HepG2 (cell line): ENCODE data around the gene ZFPL1. TPM values are rescaled to one million over a fixed set of nuclear protein-coding genes. Genes with fewer than 3 reads are reported as not detected.
A peak's percentile ranks its signal among the peaks of the same experiment; 100 is the strongest.

Experiments
- ATAC-seq: fragments of 200-7000 bp; cut with Tn5 transposase; 3 replicates; pipeline ENCODE4 v1.9.1; 2020; ENCODE audit warnings: mild to moderate bottlenecking, moderate library complexity
- BruUV-seq: library from RNA; stranded (reverse); fragments of 400-500 nt; replicated peaks from 2 replicates; lab custom pipeline; 2021; lab: Mats Ljungman, UMichigan
- CTCF ChIA-PET: fragments of 300-600 bp; formaldehyde crosslinking; extraction: SDS; loops from one replicate; lab custom pipeline; 2021; ENCODE audit warnings: low total read pairs, inconsistent platforms, low intra/inter-chr PET ratio; lab: Yijun Ruan, JAX
- POLR2A ChIA-PET: fragments of 350-600 bp; sonication (Branson Sonifier 250); formaldehyde crosslinking; loops from one replicate; lab custom pipeline; 2020; ENCODE audit warnings: antibody characterized with exemption, inconsistent platforms; lab: Yijun Ruan, JAX
- DNase-seq: peaks from one replicate; pipeline ENCODE4 v3.0.0-alpha.2; 2015; ENCODE audit warnings: low spot score
- FAIRE-seq: peaks from 3 replicates; lab custom pipeline; 2011; peaks lifted over from hg19 to GRCh38; lab: Jason Lieb, UNC
- H2AFZ ChIP-seq: one replicate; pipeline ENCODE4 v1.6.1; 2011; ENCODE audit warnings: low read length, inconsistent platforms
- H3K27ac ChIP-seq: fragments of 300-600 bp; 3 replicates; pipeline ENCODE4 v1.8.0; 2011; ENCODE audit warnings: mixed run types, mild to moderate bottlenecking, mixed read lengths, low read length, inconsistent platforms; ENCODE audit not compliant: insufficient read depth; ENCODE audit errors: extremely low read length
- H3K27me3 ChIP-seq, 2 experiments: fragments of 200-600 bp in 1 of 2; 2 replicates in 1 of 2; 3 replicates in 1 of 2; pipeline versions ENCODE4 v1.6.0 to v1.8.0; 2011; ENCODE audit warnings: low read length in 2 of 2, mild to moderate bottlenecking in 2 of 2, moderate library complexity in 2 of 2, inconsistent platforms in 1 of 2; ENCODE audit not compliant: insufficient read depth in 2 of 2, control insufficient read depth in 1 of 2
- H3K36me3 ChIP-seq, 2 experiments: fragments of 200-600 bp in 1 of 2; replicated peaks in 1 of 2; 2 replicates in 1 of 2; 3 replicates in 1 of 2; pipeline versions ENCODE4 v1.5.1 to v1.8.0; 2011; ENCODE audit warnings: low read length in 2 of 2, inconsistent platforms in 1 of 2; ENCODE audit not compliant: insufficient read depth in 2 of 2, control insufficient read depth in 1 of 2
- H3K4me1 ChIP-seq: 2 replicates; pipeline ENCODE4 v1.5.1; 2012; ENCODE audit warnings: low read length, inconsistent platforms; ENCODE audit not compliant: insufficient read depth
- H3K4me2 ChIP-seq: 2 replicates; pipeline ENCODE4 v1.6.0; 2011; ENCODE audit warnings: low read depth, low read length, inconsistent platforms
- H3K4me3 ChIP-seq, 3 experiments: fragments of 200-600 bp in 1 of 3; sonication (generic), shearing (Covaris generic) in 1 of 3; replicated peaks in 1 of 3; 2 replicates each; pipeline ENCODE4 v1.5.1; 2011 to 2016; ENCODE audit warnings: low read length in 3 of 3, inconsistent platforms in 2 of 3, low read depth in 2 of 3, mild to moderate bottlenecking in 2 of 3, control low read depth in 1 of 3, mixed read lengths in 1 of 3; ENCODE audit not compliant: insufficient read depth in 1 of 3
- H3K79me2 ChIP-seq: one replicate; pipeline ENCODE4 v1.6.1; 2011; ENCODE audit warnings: low read length, inconsistent platforms; ENCODE audit not compliant: insufficient read depth
- H3K9ac ChIP-seq: 2 replicates; pipeline ENCODE4 v1.6.0; 2011; ENCODE audit warnings: mild to moderate bottlenecking, low read depth, low read length, inconsistent platforms; ENCODE audit not compliant: insufficient read depth
- H3K9me3 ChIP-seq: 2 replicates; pipeline ENCODE4 v1.5.1; 2012; ENCODE audit warnings: mild to moderate bottlenecking, low read length
- H4K20me1 ChIP-seq: 2 replicates; pipeline ENCODE4 v1.6.0; 2011; ENCODE audit warnings: inconsistent platforms, mild to moderate bottlenecking, low read length, moderate library complexity; ENCODE audit not compliant: insufficient read depth
- DNMT1 ChIP-seq: sonication (generic); formaldehyde crosslinking; IDR thresholded peaks from 2 replicates; pipeline ENCODE4 v1.5.1; 2020; ENCODE audit warnings: mild to moderate bottlenecking, missing genetic modification reagents
- IKZF4 ChIP-seq: sonication (generic); formaldehyde crosslinking; IDR thresholded peaks from 2 replicates; pipeline ENCODE4 v1.5.1; 2020; ENCODE audit warnings: borderline replicate concordance, mild to moderate bottlenecking, low read depth, missing genetic modification reagents; ENCODE audit errors: not compliant biosample characterization
- KAT2B ChIP-seq: fragments of 150-350 bp; IDR thresholded peaks from 2 replicates; pipeline ENCODE4 v1.6.1; 2014; ENCODE audit warnings: low read depth, low read length, borderline replicate concordance
- MED13 ChIP-seq: sonication (generic); formaldehyde crosslinking; IDR thresholded peaks from 2 replicates; pipeline ENCODE4 v1.5.0; 2020; ENCODE audit warnings: missing genetic modification reagents
- PHF20 ChIP-seq: sonication (generic); formaldehyde crosslinking; IDR thresholded peaks from 2 replicates; pipeline ENCODE4 v1.5.0; 2020; ENCODE audit warnings: mild to moderate bottlenecking, missing genetic modification reagents
- REPIN1 ChIP-seq: sonication (generic); formaldehyde crosslinking; IDR thresholded peaks from 2 replicates; pipeline ENCODE4 v1.8.0; 2022; ENCODE audit warnings: missing genetic modification reagents, low read depth, mild to moderate bottlenecking, borderline replicate concordance
- SALL2 ChIP-seq: sonication (generic); formaldehyde crosslinking; IDR thresholded peaks from 2 replicates; pipeline ENCODE4 v1.8.1; 2023; ENCODE audit warnings: mild to moderate bottlenecking, missing genetic modification reagents, inconsistent platforms
- WIZ ChIP-seq: sonication (generic); formaldehyde crosslinking; IDR thresholded peaks from 2 replicates; pipeline ENCODE4 v1.5.1; 2020; ENCODE audit warnings: mild to moderate bottlenecking, missing genetic modification reagents
- ZNF260 ChIP-seq: sonication (generic); formaldehyde crosslinking; IDR thresholded peaks from 2 replicates; pipeline ENCODE4 v1.4.0; 2020; ENCODE audit warnings: missing genetic modification reagents, low read depth, mild to moderate bottlenecking, borderline replicate concordance
- ZNF30 ChIP-seq: sonication (generic); formaldehyde crosslinking; IDR thresholded peaks from 2 replicates; pipeline ENCODE4 v1.5.0; 2020; ENCODE audit warnings: mild to moderate bottlenecking, missing genetic modification reagents
- ZNF431 ChIP-seq: sonication (generic); formaldehyde crosslinking; IDR thresholded peaks from 2 replicates; pipeline ENCODE4 v1.9.0; 2022; ENCODE audit warnings: missing genetic modification reagents, low read depth, mild to moderate bottlenecking, borderline replicate concordance
- ZNF782 ChIP-seq: sonication (generic); formaldehyde crosslinking; IDR thresholded peaks from 2 replicates; pipeline ENCODE4 v1.4.0; 2020; ENCODE audit warnings: missing genetic modification reagents, mild to moderate bottlenecking, borderline replicate concordance
- ZXDC ChIP-seq: sonication (generic); formaldehyde crosslinking; IDR thresholded peaks from 2 replicates; pipeline ENCODE4 v1.5.0; 2020; ENCODE audit warnings: mild to moderate bottlenecking, missing genetic modification reagents
- WGBS: methylation state at CpG from one replicate; pipeline ENCODE4 v1.1.6; 2017; ENCODE audit warnings: low lambda C conversion rate; 5-methylcytosine and 5-hydroxymethylcytosine counted together
- in situ Hi-C: cut with HindIII; loops from 2 replicates; pipeline ENCODE4 v1.10.0; 2017; ENCODE audit warnings: low pct_unique_long_range_greater_than_20kb; ENCODE audit not compliant: extremely low pct_ligation_motif_present
- intact Hi-C: fragments of 100-400 bp; cut with micrococcal nuclease; formaldehyde crosslinking; loops from one replicate; pipeline ENCODE4 v1.10.0; 2022; ENCODE audit not compliant: unreplicated experiment
- polyA plus RNA-seq, 8 experiments: library from polyadenylated mRNA; depleted of rRNA in 3 of 8; stranded (reverse) in 7 of 8; unstranded in 1 of 8; fragments of >200 nt; fragmentation: Illumina TruSeq in 4 of 8; extraction: Trizol in 4 of 8; gene quantifications; 2 replicates each; pipeline versions ENCODE4 v1.2.1 to v1.2.3, GENCODE V29; 2011 to 2016; ENCODE audit warnings: low read depth in 4 of 8, missing spikeins in 1 of 8, mixed read lengths in 1 of 8; ENCODE audit not compliant: insufficient read depth in 1 of 8
- total RNA-seq, 5 experiments: library from RNA; depleted of rRNA; stranded (reverse); fragments of >200 nt; fragmentation: Illumina TruSeq; extraction: Trizol; gene quantifications; 2 replicates each; pipeline ENCODE4 v1.2.3, GENCODE V29; 2016; ENCODE audit warnings: low read depth in 1 of 5
- TF ChIP-seq, protein P1 (sequence below): sonication (generic); formaldehyde crosslinking; IDR thresholded peaks from 2 replicates; pipeline ENCODE4 v1.9.0; 2022; ENCODE audit warnings: missing genetic modification reagents, mild to moderate bottlenecking, borderline replicate concordance
- TF ChIP-seq, protein P2 (sequence below): IDR thresholded peaks from 2 replicates; pipeline ENCODE4 v1.6.1; 2012; ENCODE audit warnings: inconsistent platforms

ZFPL1 gene
- total and polyA plus RNA-seq, 2 of the 13 experiments (the other 11 are each of a cell fraction or from before 2014, with no cell fraction given) = 32.2 to 56.0 TPM

DNA sequence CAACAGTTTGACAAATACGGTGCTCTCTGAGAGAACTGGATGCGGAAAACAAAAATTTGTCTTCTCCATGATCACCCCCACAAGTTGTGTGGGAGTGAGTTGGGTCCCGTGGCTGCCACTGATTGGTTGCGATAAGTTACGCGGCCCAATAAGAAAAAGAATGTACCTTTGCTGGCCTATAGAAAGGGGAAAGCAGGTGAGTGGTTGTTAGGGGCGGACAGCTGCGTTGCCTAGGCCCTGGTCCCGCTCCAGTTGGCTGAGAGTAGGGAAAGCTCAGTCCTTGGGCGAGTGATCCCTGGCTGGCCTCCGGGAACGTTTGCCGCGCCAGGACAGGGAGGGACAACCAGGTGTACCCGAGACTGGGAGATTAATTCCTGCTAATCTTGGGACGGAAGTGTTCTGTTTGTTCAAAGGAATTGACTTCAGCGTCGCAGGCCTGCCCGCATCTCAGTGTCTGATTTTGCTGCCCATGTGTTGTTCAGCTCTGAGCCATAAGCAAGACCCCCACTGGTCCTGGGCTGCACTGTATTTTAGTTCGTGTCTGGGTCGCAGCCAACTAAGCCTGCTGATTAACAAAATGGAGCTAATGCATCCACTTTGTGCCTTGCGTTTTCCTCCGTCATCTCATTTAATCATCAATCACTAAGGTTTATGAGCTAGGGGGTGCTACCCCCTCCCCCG lies 51.1 kb downstream of the ZFPL1 start (continued):
- TF ChIP-seq WIZ (CRISPR knock-in tag) (no peak), IKZF4 (peak; percentile 79), ZNF260 (no peak), MED13 (CRISPR knock-in tag) (no peak), DNMT1 (no peak)
- TF ChIP-seq, protein P1, sequence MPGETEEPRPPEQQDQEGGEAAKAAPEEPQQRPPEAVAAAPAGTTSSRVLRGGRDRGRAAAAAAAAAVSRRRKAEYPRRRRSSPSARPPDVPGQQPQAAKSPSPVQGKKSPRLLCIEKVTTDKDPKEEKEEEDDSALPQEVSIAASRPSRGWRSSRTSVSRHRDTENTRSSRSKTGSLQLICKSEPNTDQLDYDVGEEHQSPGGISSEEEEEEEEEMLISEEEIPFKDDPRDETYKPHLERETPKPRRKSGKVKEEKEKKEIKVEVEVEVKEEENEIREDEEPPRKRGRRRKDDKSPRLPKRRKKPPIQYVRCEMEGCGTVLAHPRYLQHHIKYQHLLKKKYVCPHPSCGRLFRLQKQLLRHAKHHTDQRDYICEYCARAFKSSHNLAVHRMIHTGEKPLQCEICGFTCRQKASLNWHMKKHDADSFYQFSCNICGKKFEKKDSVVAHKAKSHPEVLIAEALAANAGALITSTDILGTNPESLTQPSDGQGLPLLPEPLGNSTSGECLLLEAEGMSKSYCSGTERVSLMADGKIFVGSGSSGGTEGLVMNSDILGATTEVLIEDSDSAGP (CRISPR knock-in tag) = no peak; the same call in 1 of the 2 replicates
- TF ChIP-seq, protein P2, sequence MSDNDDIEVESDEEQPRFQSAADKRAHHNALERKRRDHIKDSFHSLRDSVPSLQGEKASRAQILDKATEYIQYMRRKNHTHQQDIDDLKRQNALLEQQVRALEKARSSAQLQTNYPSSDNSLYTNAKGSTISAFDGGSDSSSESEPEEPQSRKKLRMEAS = peak; percentile 48; the same call in 1 of the 2 replicates

DNA sequence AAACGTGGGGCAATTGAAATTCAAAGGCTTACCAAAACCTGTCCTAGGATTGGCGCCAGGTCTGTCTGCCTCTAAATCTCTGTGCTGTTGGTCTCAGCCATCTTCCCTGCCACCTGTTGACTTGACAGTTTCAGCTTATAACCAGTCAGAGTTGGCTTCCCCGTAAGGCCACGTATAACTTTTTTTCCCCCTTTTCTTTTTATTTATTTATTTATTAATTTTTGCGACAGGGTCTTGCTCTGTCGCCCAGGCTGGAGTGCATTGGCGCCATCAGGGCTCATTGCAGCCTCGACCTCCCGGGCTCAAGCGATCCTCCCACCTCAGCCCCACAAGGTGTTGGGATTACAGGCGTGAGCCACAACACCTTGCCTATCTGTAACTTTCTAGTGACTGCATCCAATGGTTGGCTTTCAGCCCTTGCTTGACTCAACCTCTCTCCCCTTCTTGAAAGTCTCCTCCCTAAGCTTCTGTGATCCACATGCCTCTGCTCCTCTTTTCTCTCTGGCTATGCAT lies 51.7 kb downstream of the ZFPL1 start:
- intact Hi-C loops = loop anchor here (1.0 kb wide), 2 partner anchors 31 to 46 kb away; partner anchors contain the start of gene CAPN1
- peak overlapping the region; percentile 96 for H3K27ac ChIP-seq
- ATAC-seq = no peak
- ChIA-PET POLR2A (interaction anchor here (0.6 to 5.1 kb wide), 38 partner anchors 9 to 357 kb away, joined by 3 to 105 read pairs (median 5); partner anchors contain the start of genes ARL2, CAPN1, CDC42EP2 and FAU), CTCF (no interaction called here)
- no peak overlapping the region for H2AFZ ChIP-seq
- BruUV-seq = no TSS peak
- H3K79me2 ChIP-seq = peaks cover 26% of the 10 kb centered on the region
- H3K36me3 ChIP-seq = peaks cover 14 to 24% of the 10 kb centered on the region in 2 experiments
- peak overlapping the region; percentile 92 for H3K4me2 ChIP-seq
- H3K9ac ChIP-seq = peak overlapping the region; percentile 96
- no peak for FAIRE-seq
- H3K4me1 ChIP-seq = peaks cover 28% of the 10 kb centered on the region
- no peak for DNase-seq
- peaks cover 17% of the 10 kb centered on the region for H4K20me1 ChIP-seq
- no peaks in the 10 kb centered on the region for H3K9me3 ChIP-seq
- no peaks in the 10 kb centered on the region; a peak in 1 of 5 replicates for H3K27me3 ChIP-seq
- WGBS = 86% methylated on average over 11 of the region's 11 CpGs
- H3K4me3 ChIP-seq = peak overlapping the region; percentile 47 to 92 (median 57)
- in situ Hi-C loops = no loop called here
- TF ChIP-seq REPIN1 (CRISPR knock-in tag) (0 out of 2 replicates have a peak, but pooled peaks have one; percentile 10), ZNF30 (CRISPR knock-in tag) (no peak), ZXDC (CRISPR knock-in tag) (0 out of 2 replicates have a peak, but pooled peaks have one; percentile 12), PHF20 (CRISPR knock-in tag) (0 out of 2 replicates have a peak, but pooled peaks have one; percentile 21), KAT2B (no peak), ZNF431 (CRISPR knock-in tag) (0 out of 2 replicates have a peak, but pooled peaks have one; percentile 8), SALL2 (0 out of 2 replicates have a peak, but pooled peaks have one; percentile 25), ZNF782 (CRISPR knock-in tag) (no peak)
